ENCODE results near the gene ZNF600.
"Not testable (repeated sequence)": the region's sequence is repeated elsewhere in the genome, so short reads cannot be mapped to it uniquely, and the experiment has no call there.

DNA sequence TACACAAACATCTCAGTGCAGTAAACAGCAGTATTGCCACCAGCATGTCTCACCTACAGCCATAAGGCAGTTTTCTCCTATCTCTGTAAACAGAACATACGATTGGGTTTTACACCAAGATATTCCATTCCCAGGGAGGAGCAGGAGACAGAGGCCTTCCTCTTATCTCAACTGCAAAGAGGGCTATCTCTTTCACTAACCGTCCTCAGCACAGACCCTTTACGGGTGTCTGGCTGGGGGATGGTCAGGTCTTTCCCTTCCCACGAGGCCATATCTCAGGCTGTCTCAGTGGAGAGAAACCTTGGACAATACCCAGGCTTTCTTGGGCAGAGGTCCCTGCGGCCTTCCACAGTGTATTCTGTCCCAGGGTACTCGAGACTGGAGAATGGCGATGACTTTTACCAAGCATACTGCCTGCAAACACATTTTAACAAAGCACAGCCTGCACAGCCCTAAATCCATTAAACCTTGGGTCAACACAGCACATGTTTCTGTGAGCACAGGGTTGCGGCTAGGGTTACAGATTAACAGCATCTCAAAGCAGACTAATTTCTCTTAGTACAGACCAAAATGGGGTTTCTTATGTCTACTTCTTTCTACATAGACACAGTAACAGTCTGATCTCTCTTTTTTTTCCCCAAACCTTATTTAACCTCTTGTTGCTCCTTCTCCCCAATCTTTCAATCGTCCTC, 62.5 kb downstream of the ZNF600 start:
- TF ChIP-seq, protein P1, sequence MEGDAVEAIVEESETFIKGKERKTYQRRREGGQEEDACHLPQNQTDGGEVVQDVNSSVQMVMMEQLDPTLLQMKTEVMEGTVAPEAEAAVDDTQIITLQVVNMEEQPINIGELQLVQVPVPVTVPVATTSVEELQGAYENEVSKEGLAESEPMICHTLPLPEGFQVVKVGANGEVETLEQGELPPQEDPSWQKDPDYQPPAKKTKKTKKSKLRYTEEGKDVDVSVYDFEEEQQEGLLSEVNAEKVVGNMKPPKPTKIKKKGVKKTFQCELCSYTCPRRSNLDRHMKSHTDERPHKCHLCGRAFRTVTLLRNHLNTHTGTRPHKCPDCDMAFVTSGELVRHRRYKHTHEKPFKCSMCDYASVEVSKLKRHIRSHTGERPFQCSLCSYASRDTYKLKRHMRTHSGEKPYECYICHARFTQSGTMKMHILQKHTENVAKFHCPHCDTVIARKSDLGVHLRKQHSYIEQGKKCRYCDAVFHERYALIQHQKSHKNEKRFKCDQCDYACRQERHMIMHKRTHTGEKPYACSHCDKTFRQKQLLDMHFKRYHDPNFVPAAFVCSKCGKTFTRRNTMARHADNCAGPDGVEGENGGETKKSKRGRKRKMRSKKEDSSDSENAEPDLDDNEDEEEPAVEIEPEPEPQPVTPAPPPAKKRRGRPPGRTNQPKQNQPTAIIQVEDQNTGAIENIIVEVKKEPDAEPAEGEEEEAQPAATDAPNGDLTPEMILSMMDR (IDR thresholded peaks at IDR 0.05) = not testable (repeated sequence)
- TF ChIP-seq POLR2A (IDR thresholded peaks at IDR 0.05) = not testable (repeated sequence)

Measured in body of pancreas (tissue), 4 donors.